B cell (primary cell): Measurements from ENCODE around the gene NUS1.

Experiments
- EZH2 ChIP-seq: IDR thresholded peaks from 2 replicates; pipeline ENCODE4 v1.6.1; 2012; ENCODE audit warnings: borderline replicate concordance, low read depth, mild to moderate bottlenecking, moderate library complexity, low read length; ENCODE audit not compliant: insufficient read depth, poor library complexity, severe bottlenecking
- TF ChIP-seq, protein P1 (sequence below): fragments of 200-600 bp; IDR thresholded peaks from one replicate; pipeline ENCODE4 v1.8.0; 2022; ENCODE audit warnings: antibody characterized with exemption, mild to moderate bottlenecking

DNA sequence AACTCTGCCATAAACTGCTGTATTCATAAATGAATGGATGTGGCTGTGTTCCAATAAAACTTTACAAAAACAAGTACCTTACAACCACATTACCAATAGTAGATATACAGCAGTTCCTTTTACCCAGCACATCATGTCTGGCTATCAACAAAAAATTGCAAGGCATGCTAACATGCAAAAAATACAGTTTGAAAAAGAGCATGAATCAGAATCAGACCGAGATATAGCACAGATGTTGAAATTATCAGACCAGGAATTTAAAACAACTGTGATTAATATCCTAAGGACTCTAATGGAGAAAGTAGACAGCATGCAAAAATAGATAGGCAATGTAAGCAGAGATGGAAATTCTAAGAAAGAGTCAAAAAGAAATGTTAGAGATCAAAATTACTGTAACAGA is 8.4 kb upstream of the NUS1 start:
- TF ChIP-seq, protein P1, sequence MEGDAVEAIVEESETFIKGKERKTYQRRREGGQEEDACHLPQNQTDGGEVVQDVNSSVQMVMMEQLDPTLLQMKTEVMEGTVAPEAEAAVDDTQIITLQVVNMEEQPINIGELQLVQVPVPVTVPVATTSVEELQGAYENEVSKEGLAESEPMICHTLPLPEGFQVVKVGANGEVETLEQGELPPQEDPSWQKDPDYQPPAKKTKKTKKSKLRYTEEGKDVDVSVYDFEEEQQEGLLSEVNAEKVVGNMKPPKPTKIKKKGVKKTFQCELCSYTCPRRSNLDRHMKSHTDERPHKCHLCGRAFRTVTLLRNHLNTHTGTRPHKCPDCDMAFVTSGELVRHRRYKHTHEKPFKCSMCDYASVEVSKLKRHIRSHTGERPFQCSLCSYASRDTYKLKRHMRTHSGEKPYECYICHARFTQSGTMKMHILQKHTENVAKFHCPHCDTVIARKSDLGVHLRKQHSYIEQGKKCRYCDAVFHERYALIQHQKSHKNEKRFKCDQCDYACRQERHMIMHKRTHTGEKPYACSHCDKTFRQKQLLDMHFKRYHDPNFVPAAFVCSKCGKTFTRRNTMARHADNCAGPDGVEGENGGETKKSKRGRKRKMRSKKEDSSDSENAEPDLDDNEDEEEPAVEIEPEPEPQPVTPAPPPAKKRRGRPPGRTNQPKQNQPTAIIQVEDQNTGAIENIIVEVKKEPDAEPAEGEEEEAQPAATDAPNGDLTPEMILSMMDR: no peak
- TF ChIP-seq EZH2: no peak
